Measurements from ENCODE around the gene BCOR.

DNA sequence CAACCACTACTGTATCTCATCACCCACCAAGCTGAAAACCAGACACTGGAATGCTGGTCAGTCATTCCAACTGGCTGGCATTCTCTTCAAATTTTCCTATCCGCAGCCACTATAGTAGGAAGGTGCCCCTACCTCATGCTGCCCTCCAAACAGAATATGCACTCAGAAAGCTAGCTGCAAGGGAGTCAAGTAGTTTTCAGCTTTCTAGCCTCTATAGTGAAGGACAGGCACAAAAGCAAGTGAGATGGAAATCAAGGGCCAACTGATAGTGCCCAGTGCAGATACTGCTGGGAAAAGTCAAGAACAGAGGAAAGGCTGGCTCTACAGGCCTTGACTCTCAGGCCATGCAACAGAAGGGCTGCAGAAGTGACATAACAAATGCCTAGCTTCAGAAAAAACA lies 47.2 kb downstream of the BCOR start:
- TF ChIP-seq EZH2 (IDR thresholded peaks at IDR 0.05; ENCODE audit: low read length, missing control alignments), result no peak
- TF ChIP-seq, protein P1, sequence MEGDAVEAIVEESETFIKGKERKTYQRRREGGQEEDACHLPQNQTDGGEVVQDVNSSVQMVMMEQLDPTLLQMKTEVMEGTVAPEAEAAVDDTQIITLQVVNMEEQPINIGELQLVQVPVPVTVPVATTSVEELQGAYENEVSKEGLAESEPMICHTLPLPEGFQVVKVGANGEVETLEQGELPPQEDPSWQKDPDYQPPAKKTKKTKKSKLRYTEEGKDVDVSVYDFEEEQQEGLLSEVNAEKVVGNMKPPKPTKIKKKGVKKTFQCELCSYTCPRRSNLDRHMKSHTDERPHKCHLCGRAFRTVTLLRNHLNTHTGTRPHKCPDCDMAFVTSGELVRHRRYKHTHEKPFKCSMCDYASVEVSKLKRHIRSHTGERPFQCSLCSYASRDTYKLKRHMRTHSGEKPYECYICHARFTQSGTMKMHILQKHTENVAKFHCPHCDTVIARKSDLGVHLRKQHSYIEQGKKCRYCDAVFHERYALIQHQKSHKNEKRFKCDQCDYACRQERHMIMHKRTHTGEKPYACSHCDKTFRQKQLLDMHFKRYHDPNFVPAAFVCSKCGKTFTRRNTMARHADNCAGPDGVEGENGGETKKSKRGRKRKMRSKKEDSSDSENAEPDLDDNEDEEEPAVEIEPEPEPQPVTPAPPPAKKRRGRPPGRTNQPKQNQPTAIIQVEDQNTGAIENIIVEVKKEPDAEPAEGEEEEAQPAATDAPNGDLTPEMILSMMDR (conservative IDR thresholded peaks at IDR 0.05 in 1 of 2, IDR thresholded peaks at IDR 0.05 in 1 of 2; ENCODE audit: low read depth in 1 of 2, low read length in 2 of 2), result no peak

All from fibroblast of lung (primary cell).